Epidermal melanocyte (primary cell): ENCODE results near the gene MAGED1.

Experiments used
- DNase-seq: peaks from one replicate; pipeline ENCODE4 v3.0.0; 2011; ENCODE audit warnings: low spot score; ENCODE audit not compliant: insufficient read length

Gene MAGED1

DNA sequence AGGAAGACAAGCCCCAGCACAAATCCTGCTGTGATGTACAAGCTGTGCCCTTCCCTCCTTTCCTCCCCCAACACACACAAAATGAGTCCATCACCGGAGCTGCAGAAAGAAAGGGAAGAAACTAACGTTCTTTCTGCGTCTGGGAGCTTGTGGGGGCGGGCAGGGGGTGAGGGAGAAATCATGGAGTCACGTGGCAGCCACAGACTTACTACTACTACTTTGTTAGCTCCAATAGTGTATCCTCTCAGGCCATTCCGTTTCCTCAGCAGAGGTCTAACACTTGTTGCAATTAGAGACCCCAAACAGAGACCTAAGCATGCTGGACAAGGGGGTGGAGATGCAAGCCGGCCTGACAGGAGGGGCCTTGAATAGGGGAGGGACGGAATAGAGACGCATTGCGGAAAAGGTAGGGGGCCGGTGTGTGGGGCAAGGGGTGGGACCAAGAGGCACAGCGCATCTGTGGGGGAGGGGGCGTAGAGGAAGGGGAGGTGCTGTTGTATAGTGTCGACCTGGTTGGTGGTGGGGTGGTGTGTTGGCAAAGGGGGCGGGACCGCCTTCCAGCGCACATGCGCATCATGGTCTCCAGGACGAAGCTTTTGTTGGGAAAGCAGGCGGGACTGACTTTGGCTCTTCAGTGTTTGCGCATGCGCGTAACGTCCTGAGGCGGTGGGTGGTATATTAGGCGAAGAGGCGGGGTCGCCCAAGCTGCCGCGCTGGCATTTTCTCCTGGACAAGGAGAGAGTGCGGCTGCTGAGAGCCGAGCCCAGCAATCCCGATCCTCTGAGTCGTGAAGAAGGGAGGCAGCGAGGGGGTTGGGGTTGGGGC is at the start of gene MAGED1:
Gene MAGED1 (plus strand): TSS at position 703 of the 825 bp plus-strand sequence. CDS start 682 bp downstream, outside the sequence.
- DNase-seq, result no peak

DNA sequence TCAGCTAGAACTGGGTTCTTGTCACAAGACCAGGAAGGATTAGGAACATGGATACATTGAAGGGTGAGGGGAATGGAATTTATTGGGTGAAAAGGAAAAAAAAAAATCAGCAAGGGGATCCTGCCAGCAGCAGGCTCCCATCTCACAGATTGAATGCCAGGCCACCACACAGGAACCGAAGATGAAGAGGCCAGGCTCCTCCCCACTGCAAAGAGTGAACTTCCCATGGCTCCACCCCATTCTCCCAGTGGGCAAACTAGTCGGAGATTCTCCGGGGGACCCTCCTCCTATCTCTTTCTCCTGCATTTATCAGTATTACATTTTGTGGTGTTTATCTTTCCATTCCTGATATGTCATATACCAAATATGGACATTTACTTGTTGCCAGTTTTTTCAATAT is 46.0 kb upstream of the MAGED1 start:
- no peak for DNase-seq

DNA sequence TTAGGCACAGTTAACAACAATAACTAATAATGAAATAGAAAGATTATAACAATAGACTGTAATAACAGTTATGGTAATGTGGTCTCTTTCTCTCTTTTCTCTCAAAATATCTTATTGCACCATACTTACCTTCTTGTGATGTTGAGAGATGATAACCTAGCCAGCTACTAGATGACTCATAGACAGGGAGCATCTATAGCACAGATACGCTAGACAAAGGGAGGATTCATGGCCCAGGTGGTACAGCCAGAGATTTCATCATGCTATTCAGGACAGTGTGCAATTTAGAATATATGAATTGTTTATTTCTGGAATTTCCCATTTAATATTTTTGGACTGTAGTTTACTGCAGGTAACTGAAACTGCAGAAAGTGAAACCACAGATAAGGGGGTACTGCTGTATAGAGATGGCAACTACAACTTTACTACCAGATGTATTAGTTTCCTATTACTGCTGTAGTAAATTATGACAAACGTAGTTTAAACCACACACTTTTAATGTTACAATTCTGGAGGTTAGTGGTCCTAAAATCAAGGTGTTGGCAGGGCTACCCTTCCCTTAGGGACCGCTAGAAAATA is 41.8 kb upstream of the MAGED1 start:
- DNase-seq, result no peak

- DNase-seq, result no peak
These were observed 41.3 kb upstream of the MAGED1 start for GRCh38 chrX:51852096-51852495.

GRCh38 chrX:51852621-51853020 is 40.8 kb upstream of the MAGED1 start:
- no peak for DNase-seq

DNA sequence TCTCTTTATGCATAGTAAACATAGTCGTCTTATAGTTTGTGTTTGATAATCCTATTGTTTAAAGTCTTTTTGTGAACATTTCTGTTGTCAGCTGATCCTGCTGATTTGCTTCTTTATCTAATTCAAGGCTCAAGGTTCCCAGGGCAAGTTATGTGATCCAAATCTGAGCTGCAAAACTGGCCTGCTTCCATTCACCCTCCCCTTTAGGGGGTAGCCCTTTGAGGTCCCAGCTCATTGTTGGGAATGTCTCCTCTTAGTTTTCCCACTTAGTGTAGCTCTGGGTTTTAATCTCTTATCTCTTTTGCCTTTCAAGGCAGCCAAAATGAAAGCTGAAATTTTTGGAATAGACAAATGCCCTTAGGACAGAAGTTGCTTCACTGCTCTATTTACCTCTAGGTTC is 40.2 kb upstream of the MAGED1 start:
- DNase-seq, result no peak

DNA sequence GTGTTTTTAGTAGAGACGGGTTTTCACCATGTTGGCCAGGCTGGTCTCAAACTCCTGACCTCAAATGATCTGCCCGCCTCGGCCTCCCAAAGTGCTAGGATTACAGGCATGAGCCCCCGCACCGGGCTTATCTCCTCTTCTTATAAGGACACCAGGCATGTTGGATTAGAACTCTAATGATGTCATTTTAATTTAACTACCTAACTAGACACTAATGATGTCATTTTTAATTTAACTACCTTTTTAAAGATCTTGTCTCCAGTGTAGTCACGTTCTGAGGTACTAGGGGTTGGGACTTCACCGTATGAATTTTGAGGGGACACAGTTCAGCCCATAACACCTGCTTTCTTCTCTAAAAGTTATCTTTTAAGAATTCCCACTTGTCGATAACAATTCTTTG is 37.7 kb upstream of the MAGED1 start:
- no peak for DNase-seq

GRCh38 chrX:51857159-51857733 is 36.2 kb upstream of the MAGED1 start:
- no peak for DNase-seq

GRCh38 chrX:51860679-51861078 is 32.7 kb upstream of the MAGED1 start:
- no peak for DNase-seq

DNA sequence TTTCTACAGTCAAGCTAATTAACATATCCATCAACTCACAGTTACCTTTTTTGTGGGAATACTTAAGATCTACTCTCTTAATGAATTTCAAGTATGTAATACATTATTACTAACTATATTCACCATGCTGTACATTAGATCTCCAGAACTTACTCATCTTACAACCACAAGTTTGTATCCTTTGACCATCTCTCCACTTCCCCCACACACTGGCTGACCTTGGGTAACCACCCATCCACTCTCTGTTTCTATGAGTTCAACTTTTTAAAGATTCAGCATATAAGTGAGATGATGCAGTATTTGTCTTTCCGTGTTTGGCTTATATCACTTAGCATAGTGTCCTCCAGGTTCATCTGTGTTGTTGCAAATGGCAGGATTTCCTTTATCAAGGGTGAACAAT is 30.5 kb upstream of the MAGED1 start:
- DNase-seq, result no peak

- DNase-seq, result no peak
These were observed 27.2 kb upstream of the MAGED1 start for GRCh38 chrX:51866210-51866609.

DNA sequence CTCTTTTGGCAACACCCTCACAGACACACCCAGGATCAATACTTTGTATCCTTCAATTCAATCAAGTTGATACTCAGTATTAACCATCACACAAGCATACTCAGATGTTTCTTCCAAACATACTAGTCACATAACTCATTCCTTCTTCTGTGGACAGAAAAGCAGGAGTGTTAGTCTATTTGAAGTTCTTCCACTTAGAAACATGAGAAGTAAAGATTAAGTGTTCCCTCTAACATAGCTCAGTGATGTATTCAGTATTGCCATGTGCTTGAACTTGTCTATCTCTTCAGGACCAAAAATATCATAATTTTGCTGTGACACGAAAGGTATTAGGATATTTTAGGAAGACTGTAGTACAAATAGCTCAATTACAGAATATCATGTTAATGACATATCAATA is 25.8 kb upstream of the MAGED1 start:
- DNase-seq, result no peak

GRCh38 chrX:51870354-51870753 is 23.1 kb upstream of the MAGED1 start:
- DNase-seq, result no peak

- DNase-seq, result no peak
These were observed 19.3 kb upstream of the MAGED1 start for GRCh38 chrX:51874123-51874522.

DNA sequence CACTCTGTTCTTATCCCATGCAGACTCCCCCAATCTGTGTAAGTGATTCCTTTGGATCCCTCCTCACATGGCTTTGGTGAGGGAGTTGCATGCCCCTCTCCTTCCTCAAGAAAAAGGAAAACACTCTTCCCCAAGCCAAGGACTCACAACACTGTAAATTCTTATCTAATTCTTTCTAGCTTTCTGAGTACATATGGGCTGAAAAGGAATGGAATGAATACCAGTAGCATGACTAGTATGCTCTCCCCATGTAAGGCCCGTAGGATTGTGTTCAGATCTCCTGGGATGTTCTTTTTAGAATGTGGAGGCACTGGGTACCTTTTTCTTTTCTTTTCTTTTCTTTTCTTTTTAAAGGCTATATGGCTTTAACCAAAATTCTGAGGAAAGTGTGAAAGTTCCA is 17.0 kb upstream of the MAGED1 start:
- DNase-seq, result no peak

DNA sequence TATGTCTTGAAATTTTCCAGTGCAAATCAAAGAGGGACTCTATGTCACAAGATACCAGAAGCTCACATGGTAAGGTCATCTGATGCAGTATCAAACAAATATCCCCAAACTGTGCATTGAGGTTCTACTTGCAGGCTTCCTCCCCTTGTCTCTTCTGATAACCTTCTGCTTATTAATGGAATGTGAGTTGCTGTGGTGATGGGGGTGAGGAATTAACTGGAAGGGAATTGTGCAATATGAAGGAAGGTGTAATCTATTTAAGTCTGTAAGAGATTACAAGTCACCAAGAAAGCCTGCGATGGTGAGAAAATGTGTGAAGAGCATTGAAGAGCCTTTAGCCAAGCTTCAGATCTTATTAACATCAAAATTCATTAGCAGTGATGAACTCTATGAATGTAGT is 15.4 kb upstream of the MAGED1 start:
- DNase-seq, result no peak

DNA sequence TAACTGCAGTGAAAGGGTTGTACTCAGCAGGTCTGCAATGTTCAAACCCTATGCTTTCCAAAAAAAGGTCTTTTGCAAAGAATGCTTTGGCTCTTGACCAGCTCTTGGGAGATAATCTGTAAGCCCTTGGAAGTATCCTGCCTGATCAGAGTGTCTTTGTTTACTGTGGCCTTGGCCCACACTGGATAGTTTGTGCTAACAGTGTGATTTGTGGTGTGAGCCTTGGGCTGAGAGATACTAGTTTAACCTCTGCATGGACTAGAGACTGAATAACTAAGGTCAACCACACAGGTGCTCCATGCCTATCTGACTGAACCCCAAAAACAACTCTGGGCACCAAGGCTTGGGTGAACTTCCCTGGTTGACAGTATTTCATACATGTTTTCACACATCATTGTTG is 3.6 kb upstream of the MAGED1 start:
- no peak for DNase-seq

- no peak for DNase-seq
These were observed 2.2 kb upstream of the MAGED1 start for GRCh38 chrX:51891245-51891644.

DNA sequence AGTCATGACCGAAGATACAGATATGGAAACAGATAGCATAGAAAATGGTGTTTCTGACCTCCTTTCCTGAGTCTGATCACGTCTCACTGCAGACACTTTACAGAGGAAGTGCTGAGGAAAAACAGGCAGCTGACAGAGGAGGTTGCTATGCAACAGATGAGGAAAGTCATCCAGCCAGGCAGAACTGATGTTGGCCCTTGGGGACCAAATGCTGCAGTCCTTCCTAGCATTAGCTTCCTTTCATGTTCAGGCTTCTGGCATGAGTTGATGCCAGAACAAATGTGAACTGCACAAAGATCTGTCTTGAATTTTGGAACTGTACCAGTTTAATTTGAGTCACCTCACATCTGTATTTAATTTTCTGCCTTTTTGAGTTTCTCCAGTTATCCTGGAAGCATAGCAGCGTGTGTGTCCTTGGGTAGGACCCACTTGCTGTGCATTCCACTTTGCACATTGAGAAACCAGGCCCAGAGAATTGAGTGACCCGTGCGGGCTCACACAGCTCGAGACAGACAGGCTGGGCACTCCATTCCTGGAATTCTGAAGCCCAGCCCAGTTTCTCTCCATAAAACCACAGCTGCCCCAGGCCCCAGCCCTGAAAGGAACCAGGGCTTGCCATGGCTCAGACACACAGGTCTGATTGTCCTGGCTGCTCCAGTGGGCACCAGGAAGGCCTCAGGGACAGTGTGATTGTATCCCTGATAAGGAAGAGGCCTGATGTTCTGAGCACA is 1.4 kb upstream of the MAGED1 start:
- no peak for DNase-seq

GRCh38 chrX:51893931-51894696 is 691 bp downstream of the MAGED1 start:
- no peak for DNase-seq

DNA sequence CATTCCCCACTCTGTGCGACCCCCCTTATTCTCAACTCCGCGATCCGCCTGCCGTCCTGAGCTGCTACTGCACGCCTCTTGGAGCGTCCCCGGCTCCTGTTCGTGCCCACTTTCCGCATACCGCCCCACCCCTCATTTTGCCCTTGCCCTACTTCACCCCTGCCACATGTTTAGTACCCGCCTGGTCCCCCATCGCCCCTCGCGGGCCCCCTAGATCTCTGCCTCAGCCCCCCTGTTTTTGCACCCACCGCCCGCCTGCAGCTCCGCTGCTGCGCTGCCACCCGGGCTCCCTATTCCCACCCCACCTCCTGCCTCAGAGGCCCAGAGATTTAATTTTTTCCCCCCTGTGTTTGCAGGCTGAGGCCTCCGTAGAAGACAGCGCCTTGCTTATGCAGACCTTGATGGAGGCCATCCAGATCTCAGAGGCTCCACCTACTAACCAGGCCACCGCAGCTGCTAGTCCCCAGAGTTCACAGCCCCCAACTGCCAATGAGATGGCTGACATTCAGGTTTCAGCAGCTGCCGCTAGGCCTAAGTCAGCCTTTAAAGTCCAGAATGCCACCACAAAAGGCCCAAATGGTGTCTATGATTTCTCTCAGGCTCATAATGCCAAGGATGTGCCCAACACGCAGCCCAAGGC is 1.4 kb downstream of the MAGED1 start:
- DNase-seq, result no peak
